Endodermal cell (in vitro differentiated cells): Measurements from ENCODE around the gene PITPNC1. TPM values are rescaled to one million over a fixed set of nuclear protein-coding genes. Genes with fewer than 3 reads are reported as not detected.

Experiments
- DNase-seq: peaks from one replicate; pipeline ENCODE4 v3.0.0-alpha.2; 2017
- H3K27ac ChIP-seq: 2 replicates; pipeline ENCODE4 v1.5.1; 2013; ENCODE audit warnings: mild to moderate bottlenecking, low read depth, low read length, moderate library complexity
- H3K27me3 ChIP-seq: 2 replicates; pipeline ENCODE4 v1.6.1; 2013; ENCODE audit warnings: mild to moderate bottlenecking, low read length, moderate library complexity; ENCODE audit not compliant: insufficient read depth, control insufficient read depth, poor library complexity, severe bottlenecking
- H3K36me3 ChIP-seq: 2 replicates; pipeline ENCODE4 v1.7.0; 2013; ENCODE audit warnings: mild to moderate bottlenecking, low read length, moderate library complexity; ENCODE audit not compliant: control insufficient read depth, insufficient read depth
- H3K4me1 ChIP-seq: one replicate; pipeline ENCODE4 v1.7.0; 2013; ENCODE audit warnings: low read length; ENCODE audit not compliant: control insufficient read depth, insufficient read depth
- H3K4me3 ChIP-seq: 2 replicates; pipeline ENCODE4 v1.5.1; 2013; ENCODE audit warnings: mild to moderate bottlenecking, low read length, moderate library complexity
- H3K9ac ChIP-seq: 2 replicates; pipeline ENCODE4 v1.6.1; 2013; ENCODE audit warnings: mild to moderate bottlenecking, low read length, moderate library complexity; ENCODE audit not compliant: poor library complexity, severe bottlenecking; ENCODE audit errors: extremely low read depth
- H3K9me3 ChIP-seq: 2 replicates; pipeline ENCODE4 v1.6.1; 2013; ENCODE audit warnings: mild to moderate bottlenecking, low read length, moderate library complexity; ENCODE audit not compliant: control insufficient read depth
- H3K27ac Mint-ChIP-seq: 2 replicates; pipeline ENCODE4 v1.8.0; 2020; ENCODE audit warnings: mixed read lengths
- H3K27me3 Mint-ChIP-seq: 2 replicates; pipeline ENCODE4 v1.8.0; 2021; ENCODE audit warnings: mild to moderate bottlenecking, mixed read lengths; ENCODE audit not compliant: insufficient read depth
- H3K36me3 Mint-ChIP-seq: 2 replicates; pipeline ENCODE4 v1.8.0; 2020; ENCODE audit warnings: low read depth, mixed read lengths
- H3K4me1 Mint-ChIP-seq: 2 replicates; pipeline ENCODE4 v1.8.0; 2020; ENCODE audit warnings: mixed read lengths
- H3K4me3 Mint-ChIP-seq: 2 replicates; pipeline ENCODE4 v1.8.0; 2020; ENCODE audit warnings: mild to moderate bottlenecking, moderate library complexity, mixed read lengths
- H3K9me3 Mint-ChIP-seq: 2 replicates; pipeline ENCODE4 v1.8.0; 2020; ENCODE audit warnings: mild to moderate bottlenecking, mixed read lengths
- CTCF ChIP-seq: fragments of 200-600 bp; sonication (generic); conservative IDR thresholded peaks from 2 replicates; pipeline ENCODE4 v1.5.0; 2021; ENCODE audit warnings: antibody characterized with exemption, mild to moderate bottlenecking
- WGBS, 2 experiments: methylation state at CpG; one replicate each; pipeline versions ENCODE4 v1.1.5 to v1.1.7; 2013; ENCODE audit warnings: missing lambda C conversion rate in 2 of 2, mixed read lengths in 1 of 2; ENCODE audit not compliant: insufficient coverage in 1 of 2, insufficient read length in 1 of 2; 5-methylcytosine and 5-hydroxymethylcytosine counted together
- total RNA-seq, 2 donors: library from RNA; stranded (reverse); fragmentation: NEBNext Ultra II Directional in 1 of 2; extraction: Animal tissue kit (Norgen Biotek cat#: 25700) in 1 of 2; gene quantifications; 2 replicates in 1 of 2; 3 replicates in 1 of 2; pipeline ENCODE4 v1.2.1, GENCODE V29; 2021

PITPNC1 gene
- total RNA-seq, 2 donors from 2014 or later: 28.9 to 36.4 TPM

GRCh38 chr17:67487506-67487905, 110.4 kb downstream of the PITPNC1 start:
- Mint-ChIP-seq H3K4me1 (peaks cover 17% of the 10 kb centered on the region), H3K4me3 (no peak overlapping the region), H3K36me3 (peaks cover 6% of the 10 kb centered on the region), H3K9me3 (no peaks in the 10 kb centered on the region), H3K27ac (peak overlapping the region; percentile 0), H3K27me3 (no peaks in the 10 kb centered on the region)
- peak; percentile 40 for DNase-seq
- no peak for TF ChIP-seq CTCF
- Histone ChIP-seq H3K27ac (peak overlapping the region; percentile 30), H3K9me3 (peaks cover 7% of the 10 kb centered on the region), H3K4me3 (no peak overlapping the region), H3K4me1 (no peaks in the 10 kb centered on the region), H3K27me3 (no peaks in the 10 kb centered on the region), H3K36me3 (no peaks in the 10 kb centered on the region), H3K9ac (no peak overlapping the region)
- 91 to 93% methylated on average over 3 to 7 of the region's 7 CpGs for WGBS, 2 experiments

DNA sequence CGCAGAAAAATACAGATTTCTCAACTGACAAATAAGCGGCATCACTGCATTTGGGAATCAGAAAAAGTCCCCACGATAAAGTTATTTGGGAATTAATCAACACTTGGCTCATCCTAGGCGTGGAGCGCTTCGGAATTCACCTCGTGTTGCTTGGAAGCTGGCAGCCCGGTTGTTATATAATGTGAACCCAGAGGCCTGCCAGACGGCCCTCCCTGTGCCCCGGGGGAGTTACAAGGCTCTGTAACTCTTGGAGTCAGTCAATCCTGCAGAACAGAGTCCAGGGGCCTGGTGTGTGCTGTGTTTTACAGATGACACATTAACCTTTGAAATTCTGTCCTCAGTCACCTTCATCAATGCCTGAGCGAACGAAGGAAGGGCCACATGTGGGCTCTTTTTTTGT, 111.1 kb downstream of the PITPNC1 start:
- Mint-ChIP-seq H3K9me3 (no peaks in the 10 kb centered on the region), H3K27ac (peak overlapping the region; percentile 0), H3K36me3 (peaks cover 6% of the 10 kb centered on the region), H3K4me3 (no peak overlapping the region), H3K27me3 (no peaks in the 10 kb centered on the region), H3K4me1 (peaks cover 20% of the 10 kb centered on the region)
- TF ChIP-seq CTCF: no peak
- no peak overlapping the region for H3K4me3 ChIP-seq
- no peaks in the 10 kb centered on the region for H3K4me1 ChIP-seq
- no peaks in the 10 kb centered on the region for H3K36me3 ChIP-seq
- DNase-seq: peak; percentile 40
- H3K9me3 ChIP-seq: peaks cover 7% of the 10 kb centered on the region
- H3K27ac ChIP-seq: no peak overlapping the region
- H3K9ac ChIP-seq: no peak overlapping the region
- WGBS, 2 experiments: 91 to 92% methylated on average over 12 of the region's 12 CpGs
- no peaks in the 10 kb centered on the region for H3K27me3 ChIP-seq

GRCh38 chr17:67488768-67489167, 111.7 kb downstream of the PITPNC1 start:
- H3K9me3 ChIP-seq: peaks cover 7% of the 10 kb centered on the region
- WGBS, 2 experiments: 94 to 96% methylated on average over 3 to 4 of the region's 4 CpGs
- no peak overlapping the region for H3K27ac Mint-ChIP-seq
- H3K9me3 Mint-ChIP-seq: no peaks in the 10 kb centered on the region
- H3K36me3 ChIP-seq: no peaks in the 10 kb centered on the region
- no peak overlapping the region for H3K4me3 ChIP-seq
- H3K27me3 ChIP-seq: no peaks in the 10 kb centered on the region
- no peaks in the 10 kb centered on the region for H3K27me3 Mint-ChIP-seq
- TF ChIP-seq CTCF: no peak
- no peaks in the 10 kb centered on the region for H3K4me1 ChIP-seq
- H3K27ac ChIP-seq: no peak overlapping the region
- H3K9ac ChIP-seq: no peak overlapping the region
- H3K36me3 Mint-ChIP-seq: peaks cover 6% of the 10 kb centered on the region
- peaks cover 20% of the 10 kb centered on the region for H3K4me1 Mint-ChIP-seq
- no peak for DNase-seq
- H3K4me3 Mint-ChIP-seq: no peak overlapping the region
